Activated CD4-positive, alpha-beta T cell treated with anti-CD3 and anti-CD28 coated beads, Interleukin-10, Interleukin-2, amounts not matched to agents 100 ng/mL and 50 ng/mL, durations not matched to agents 16 hours and 8 hours (primary cell): ENCODE results near the gene PROB1.
"Not testable (repeated sequence)": the region's sequence is repeated elsewhere in the genome, so short reads cannot be mapped to it uniquely, and the experiment has no call there.

ENCODE experiments used
- DNase-seq: peaks from one replicate; pipeline ENCODE4 v3.0.0-alpha.2; 2020

PROB1 gene

GRCh38 chr5:139394654-139395566 lies at the start of gene PROB1:
Gene PROB1, minus strand, starts transcription at chr5:139395104. Its CDS starts 23 bp downstream, at chr5:139395081.
- DNase-seq, result no peak

- peak; percentile 37 for DNase-seq
These were observed 49.0 kb upstream of the PROB1 start for GRCh38 chr5:139443831-139444453.

GRCh38 chr5:139440416-139440815 lies 45.5 kb upstream of the PROB1 start:
- not testable (repeated sequence) for DNase-seq

- DNase-seq, result peak; percentile 95
These were observed 44.4 kb upstream of the PROB1 start, which contains the start of gene DNAJC18 for GRCh38 chr5:139439013-139439903. Gene DNAJC18, minus strand, starts transcription at chr5:139439525. Its CDS starts 80 bp downstream, at chr5:139439445.

- DNase-seq, result no peak
These were observed 43.8 kb upstream of the PROB1 start for GRCh38 chr5:139438707-139439012.

- no peak for DNase-seq
These were observed 40.8 kb upstream of the PROB1 start for GRCh38 chr5:139435676-139436075.

GRCh38 chr5:139431706-139432105 lies 36.8 kb upstream of the PROB1 start:
- DNase-seq, result no peak

GRCh38 chr5:139430015-139430414 lies 35.1 kb upstream of the PROB1 start:
- no peak for DNase-seq

- DNase-seq, result no peak
These were observed 31.4 kb upstream of the PROB1 start for GRCh38 chr5:139426203-139426885.

GRCh38 chr5:139425497-139425896 lies 30.6 kb upstream of the PROB1 start:
- no peak for DNase-seq

- DNase-seq, result peak; percentile 84
These were observed 27.5 kb upstream of the PROB1 start for GRCh38 chr5:139422307-139422893.

- no peak for DNase-seq
These were observed 24.6 kb upstream of the PROB1 start for GRCh38 chr5:139419226-139420192.

GRCh38 chr5:139418793-139419192 lies 23.9 kb upstream of the PROB1 start:
- DNase-seq, result no peak

GRCh38 chr5:139417214-139417613 lies 22.3 kb upstream of the PROB1 start:
- DNase-seq, result no peak

GRCh38 chr5:139416651-139417050 lies 21.7 kb upstream of the PROB1 start:
- no peak for DNase-seq

GRCh38 chr5:139415869-139416268 lies 21.0 kb upstream of the PROB1 start:
- no peak for DNase-seq

- peak; percentile 84 for DNase-seq
These were observed 20.4 kb upstream of the PROB1 start for GRCh38 chr5:139415221-139415861.

- no peak for DNase-seq
These were observed 19.8 kb upstream of the PROB1 start for GRCh38 chr5:139414581-139415130.

GRCh38 chr5:139413963-139414362 lies 19.1 kb upstream of the PROB1 start:
- DNase-seq, result peak; percentile 59

GRCh38 chr5:139413153-139413552 lies 18.2 kb upstream of the PROB1 start:
- no peak for DNase-seq
